NOMO-1 (cell line): Measurements from ENCODE around the gene GSC2.
A peak's percentile ranks its signal among the peaks of the same experiment; 100 is the strongest.
"Not testable (repeated sequence)": the region's sequence is repeated elsewhere in the genome, so short reads cannot be mapped to it uniquely, and the experiment has no call there.

ENCODE experiments used
- DNase-seq, 2 experiments: peaks; one replicate each; lab custom pipeline; 2025; ENCODE audit not compliant: unreplicated experiment in 2 of 2; lab: John Stamatoyannopoulos, UW

Gene GSC2

GRCh38 chr22:19164425-19164824, 14.3 kb upstream of the GSC2 start:
- no peak for DNase-seq

- DNase-seq: not testable (repeated sequence)
Observed at GRCh38 chr22:19158649-19159048, 8.6 kb upstream of the GSC2 start.

- not testable (repeated sequence) for DNase-seq
Observed at GRCh38 chr22:19156109-19156508, 6.0 kb upstream of the GSC2 start.

DNA sequence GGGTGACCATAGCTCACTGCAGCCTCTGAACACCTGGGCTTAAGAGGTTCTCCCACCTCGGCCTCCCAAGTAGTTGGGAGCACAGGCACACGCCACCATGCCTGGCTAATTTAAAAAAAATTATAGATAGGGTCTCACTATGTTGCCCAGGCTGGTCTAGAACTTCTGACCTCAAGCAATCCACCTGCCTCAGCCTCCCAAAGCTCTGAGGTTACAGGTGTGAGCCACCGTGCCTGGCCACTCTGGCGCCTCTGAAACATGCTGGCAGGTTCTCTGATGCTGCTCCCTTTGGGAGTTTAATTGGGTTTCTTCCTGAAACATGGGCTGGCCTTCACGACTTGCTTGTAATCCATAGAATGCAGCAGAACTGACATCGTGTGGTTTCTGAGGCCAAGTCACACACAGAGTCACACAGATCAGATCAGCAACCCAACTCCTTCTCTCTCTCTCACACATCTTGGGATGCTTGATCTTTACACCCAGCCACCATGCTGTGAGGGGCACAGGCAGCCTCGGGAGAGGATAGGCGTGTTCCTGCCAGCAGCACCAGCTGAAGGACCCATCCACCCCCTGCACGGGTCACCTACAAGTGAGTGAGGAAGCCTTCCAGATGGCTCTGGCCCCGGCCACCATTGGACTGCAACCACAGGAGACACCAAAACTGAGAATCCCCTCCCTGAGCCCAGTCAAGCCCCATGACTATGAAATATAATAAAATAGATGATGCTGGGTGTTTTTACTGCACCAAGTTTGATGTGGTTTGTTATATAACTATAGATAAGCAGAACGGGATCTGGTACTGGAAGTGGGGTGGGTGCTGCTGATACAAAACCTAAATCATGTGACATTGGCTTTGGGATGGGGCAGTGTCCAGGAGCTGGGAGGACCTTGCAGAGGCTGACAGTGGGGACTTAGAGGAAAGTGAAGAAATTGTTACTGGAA, 3.1 kb upstream of the GSC2 start:
- DNase-seq: no peak

- DNase-seq: no peak
Observed at GRCh38 chr22:19151329-19152191, 1.5 kb upstream of the GSC2 start.

DNA sequence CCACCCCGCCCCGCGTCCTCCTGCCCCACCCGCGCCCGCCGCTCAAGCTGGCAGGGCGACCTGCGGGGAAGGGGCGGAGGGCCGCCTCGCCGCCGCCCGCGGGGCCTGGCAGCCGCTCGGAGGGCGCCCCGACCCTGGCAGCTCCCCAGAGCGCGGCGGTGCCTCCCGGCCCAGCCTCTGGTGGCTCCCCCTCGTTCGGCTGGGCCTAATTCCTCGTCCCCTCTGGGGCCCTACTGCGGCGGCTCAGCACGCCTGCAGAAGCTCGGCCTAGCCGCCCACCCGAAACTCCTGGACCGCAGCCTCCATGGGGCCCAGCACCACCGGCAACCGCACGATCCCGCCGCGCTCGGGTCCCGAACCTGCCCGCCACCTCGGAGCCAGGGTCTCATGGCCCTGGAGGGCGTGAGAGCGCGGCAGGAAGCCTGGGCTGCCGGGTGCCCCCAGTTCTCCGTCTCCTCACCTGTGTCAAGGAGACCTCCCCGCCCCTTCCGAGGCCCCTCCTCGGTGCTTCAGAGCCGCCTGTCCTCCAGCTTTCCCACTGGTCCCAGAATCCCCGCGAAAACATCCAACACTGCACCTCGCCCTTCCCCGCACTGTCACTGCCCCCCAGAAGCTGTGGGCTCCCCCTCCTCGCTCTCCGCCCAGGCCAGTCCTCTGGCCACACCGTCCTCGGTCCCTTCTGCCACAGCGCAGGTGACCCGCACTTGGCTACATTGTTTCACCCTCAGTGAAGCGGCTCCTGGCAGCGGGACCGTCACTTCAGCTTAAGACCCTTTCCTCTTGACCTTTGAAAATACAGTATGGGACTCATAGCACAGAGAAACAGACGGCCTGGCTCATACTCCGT, 613 bp upstream of the GSC2 start:
- DNase-seq: no peak

DNA sequence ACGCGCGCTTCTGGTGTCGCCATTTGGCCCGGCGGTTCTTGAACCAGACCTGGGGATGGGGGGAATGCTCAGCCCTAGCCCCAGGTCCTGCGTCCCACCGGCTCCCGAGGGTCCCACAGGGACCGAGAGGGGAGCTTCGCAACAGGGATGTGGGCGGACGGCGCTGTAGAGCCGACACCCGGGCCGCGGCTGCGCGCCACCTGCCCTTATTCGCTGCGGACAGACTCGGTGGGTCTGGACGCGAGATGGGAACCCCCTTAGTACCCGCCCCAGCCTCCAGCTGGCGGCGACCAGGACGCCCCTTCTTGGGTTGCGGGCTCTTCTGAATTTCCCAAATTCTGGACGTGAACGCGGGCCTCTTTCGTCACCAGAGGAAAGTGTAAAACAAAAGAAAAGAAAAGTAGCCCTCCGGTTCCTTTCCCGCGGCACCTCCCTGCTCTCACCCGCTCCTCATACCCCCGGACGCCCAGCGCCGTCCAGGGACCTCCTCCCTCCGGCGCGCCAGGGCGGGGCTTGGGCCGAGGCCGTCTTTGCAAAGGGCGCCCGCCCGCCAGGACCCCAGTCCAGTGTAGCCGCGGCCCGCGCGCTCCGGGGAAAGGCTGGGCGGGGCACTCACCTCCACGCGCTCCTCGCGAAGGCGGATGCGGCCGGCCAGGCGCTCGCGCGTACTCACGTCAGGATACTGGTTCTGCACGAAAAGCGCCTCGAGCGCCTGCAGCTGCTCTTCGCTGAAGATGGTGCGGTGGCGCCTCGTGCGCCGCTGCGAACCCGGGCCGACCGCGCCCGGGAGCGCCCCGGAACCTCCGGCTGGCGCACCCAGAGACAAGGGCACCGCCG, 827 bp downstream of the GSC2 start:
- peak; percentile 37 to 48 for DNase-seq

DNA sequence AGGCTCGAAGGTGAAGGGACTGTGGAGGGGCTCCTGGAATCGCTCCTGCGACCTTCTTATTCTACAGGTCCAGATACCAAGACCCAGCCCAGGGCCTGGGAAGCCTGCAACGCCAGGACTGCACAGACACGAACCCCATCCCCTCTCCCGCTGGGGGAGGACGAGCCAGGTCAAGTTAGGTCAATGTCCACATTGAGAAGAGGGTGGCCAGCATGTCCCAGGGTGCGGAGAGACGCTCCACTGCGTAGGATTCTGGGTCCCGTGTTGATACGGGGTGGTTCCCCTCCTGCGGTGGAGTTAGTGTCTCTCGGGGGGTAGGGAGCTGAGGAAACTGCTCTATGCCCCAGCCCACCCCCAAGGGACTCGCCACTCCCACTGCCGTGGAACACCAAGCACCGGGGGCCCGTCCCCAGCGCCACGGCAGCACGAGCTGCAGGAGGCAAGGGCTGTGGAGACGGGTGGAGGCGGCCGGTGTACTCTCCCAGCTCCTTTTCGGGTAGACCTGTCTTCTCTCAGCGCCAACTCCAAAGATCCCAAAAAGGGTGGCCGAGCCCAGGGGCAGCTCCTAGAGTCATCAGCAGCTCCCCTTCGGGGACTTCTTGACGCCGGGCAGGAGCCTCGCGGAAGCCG, 1.6 kb downstream of the GSC2 start:
- no peak for DNase-seq

DNA sequence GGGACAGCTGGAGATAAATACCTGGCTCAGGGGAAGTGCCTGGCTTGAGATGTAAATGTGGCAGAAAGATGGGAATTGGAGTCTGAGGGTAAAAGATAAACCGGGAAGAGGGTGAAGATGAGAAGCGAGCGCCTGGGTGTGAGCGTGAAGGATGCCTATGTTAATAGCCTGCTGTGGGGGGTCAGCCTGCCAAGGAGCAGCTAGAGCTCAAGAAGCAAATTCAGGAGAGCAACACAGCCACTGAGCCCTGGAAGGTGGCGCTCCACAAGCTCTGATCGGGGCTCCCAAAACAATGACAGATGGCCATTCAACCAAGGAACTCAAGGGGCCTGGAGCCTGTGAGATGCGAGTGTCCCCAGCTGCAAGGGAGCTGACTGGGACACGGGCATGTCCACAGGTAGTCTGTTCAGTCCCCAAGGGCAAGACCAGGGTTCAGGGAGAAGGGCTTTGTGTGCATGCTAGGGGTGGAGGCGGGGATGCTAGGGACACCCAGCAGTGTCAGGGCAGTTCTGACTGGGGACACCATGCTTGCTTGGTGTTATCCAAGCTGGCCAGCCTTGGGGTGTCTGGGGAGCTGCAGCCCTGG, 2.8 kb downstream of the GSC2 start:
- no peak for DNase-seq

DNA sequence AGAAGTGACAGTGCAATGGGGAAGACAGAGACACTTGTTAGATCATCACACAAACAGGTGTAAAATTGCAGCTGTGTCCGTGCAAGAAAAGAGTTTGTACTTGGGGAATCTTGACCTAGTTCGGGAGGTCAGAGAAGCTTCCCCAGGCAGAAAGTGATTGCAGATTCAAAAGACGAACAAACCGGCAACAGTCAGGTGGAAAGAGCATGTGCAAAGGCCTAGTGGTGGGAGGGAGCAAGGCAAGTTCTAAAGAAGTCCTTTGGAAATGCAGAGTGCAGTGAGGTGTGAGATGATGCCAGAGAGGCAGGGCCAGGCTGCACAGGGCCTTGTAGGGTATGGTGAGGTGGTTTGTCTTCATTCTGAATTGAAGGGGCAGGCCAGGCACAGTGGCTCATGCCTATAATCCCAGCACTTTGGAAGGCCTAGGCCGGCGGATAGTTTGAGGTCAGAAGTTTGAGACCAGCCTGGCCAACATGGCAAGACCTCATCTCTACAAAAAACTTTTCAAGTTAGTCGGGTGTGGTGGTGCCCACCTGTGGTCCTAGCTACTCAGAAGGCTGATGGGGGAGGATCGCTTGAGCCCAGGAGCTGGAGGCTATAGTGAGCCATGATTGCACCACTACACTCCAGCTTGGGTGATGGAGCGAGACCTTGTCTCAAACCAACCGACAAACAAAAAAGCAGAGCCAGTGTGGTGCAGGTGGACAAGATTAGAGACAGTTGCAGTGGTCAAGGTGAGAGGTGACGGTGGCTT, 3.7 kb downstream of the GSC2 start:
- DNase-seq: no peak

- peak; percentile 9 to 15 for DNase-seq
Observed at GRCh38 chr22:19143967-19144400, 6.1 kb downstream of the GSC2 start.

DNA sequence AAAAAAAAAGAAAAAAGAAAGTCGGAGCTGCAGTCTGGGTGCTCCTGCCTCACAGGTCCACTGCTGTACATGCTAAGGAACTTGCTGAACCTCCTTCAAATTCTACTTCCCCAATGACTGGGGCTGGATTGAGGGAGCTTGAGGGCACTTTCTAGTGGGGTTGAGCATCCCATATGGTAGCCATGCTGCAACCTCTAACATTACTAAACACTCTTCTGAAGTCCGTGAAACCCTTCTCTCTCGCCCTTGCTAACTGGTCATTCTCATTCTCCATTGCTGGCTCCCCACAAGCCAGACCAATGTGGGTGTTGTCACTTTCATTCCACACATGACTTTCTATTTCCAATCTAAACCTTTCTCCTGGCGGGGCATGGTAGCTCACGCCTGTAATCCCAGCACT, 6.9 kb downstream of the GSC2 start:
- no peak for DNase-seq

GRCh38 chr22:19142394-19142793, 7.7 kb downstream of the GSC2 start:
- DNase-seq: no peak

DNA sequence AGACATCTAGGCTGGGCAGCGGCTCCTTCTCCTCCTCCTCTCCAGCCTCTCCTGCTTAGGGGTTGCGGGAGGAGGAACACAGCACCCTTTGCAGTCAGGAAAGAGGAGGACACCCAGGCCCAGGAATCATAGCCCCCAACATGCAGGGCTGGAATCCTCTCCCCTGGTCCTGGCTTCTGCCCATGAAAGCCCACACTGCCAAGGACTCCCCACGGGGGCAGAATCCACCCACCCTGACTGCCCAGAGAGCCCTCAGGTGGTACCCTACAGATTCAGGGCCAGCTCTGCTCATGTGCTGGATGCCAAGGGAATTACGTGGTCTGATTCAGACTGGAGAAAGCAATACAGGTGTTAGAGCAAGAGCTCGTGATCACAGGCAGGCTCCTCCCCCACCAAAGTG, 10.1 kb downstream of the GSC2 start:
- DNase-seq: no peak

DNA sequence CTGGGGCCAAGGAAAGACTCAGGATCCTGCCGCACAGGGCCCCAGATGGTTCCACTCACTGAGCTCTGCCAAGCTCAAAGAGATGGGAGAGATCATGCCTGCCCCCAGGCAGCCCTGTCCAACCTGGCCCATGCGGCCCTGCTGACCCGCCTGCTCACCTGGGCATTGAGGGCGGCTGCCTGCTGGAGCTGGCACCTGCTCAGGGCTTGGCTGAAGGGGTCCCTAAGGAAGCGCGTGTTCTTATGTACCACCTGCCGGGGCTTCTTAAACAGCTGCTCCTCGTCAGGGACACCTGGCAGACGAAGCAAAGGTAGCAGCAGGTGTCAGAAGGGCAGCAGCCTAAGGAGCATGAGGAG, 11.1 kb downstream of the GSC2 start:
- no peak for DNase-seq

DNA sequence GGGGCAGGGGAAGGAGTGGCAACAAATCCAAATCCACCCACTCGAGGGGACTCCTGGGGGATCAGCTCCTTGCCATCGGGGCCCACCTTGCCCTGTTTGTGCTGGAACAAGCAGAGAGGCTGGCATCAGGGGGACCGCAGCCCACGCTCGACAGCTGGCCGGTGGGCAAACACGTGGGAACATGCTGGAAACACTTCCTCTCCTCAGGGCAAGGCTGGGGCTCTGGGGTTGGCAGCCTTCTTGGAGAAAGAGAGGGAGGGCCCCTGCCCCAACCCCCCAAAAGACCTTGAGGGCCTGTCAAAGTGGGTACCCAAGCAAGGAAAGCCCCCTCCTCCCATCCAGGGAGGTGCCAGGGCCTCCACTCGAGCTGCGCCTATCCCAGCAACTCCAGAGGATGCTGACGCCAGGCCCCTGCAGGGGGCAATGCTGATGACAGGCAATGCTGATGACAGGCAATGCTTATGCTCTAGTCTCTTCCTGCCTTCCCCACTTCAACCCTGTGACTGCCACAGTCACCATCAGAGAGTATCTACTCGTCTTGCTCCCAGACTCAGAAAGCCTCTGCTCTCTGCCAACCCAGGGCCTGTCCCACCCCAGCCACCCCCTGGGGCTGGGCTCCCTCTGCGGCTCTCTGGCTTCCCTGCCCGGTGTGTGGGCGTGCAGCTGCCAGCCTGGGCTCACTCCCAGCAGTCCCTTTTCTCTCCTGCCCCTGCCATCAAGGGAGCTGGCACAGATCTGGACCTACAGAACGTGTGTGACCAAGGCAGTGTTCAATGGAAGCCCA, 11.7 kb downstream of the GSC2 start:
- DNase-seq: no peak

GRCh38 chr22:19137384-19138216, 12.5 kb downstream of the GSC2 start:
- no peak for DNase-seq
